ENCODE results near the gene CASZ1. TPM values are rescaled to one million over a fixed set of nuclear protein-coding genes. Genes with fewer than 3 reads are reported as not detected.

CASZ1 gene
- total and polyA plus RNA-seq, 12 donors = 2.5 to 35.2 (median 7.0) TPM

DNA sequence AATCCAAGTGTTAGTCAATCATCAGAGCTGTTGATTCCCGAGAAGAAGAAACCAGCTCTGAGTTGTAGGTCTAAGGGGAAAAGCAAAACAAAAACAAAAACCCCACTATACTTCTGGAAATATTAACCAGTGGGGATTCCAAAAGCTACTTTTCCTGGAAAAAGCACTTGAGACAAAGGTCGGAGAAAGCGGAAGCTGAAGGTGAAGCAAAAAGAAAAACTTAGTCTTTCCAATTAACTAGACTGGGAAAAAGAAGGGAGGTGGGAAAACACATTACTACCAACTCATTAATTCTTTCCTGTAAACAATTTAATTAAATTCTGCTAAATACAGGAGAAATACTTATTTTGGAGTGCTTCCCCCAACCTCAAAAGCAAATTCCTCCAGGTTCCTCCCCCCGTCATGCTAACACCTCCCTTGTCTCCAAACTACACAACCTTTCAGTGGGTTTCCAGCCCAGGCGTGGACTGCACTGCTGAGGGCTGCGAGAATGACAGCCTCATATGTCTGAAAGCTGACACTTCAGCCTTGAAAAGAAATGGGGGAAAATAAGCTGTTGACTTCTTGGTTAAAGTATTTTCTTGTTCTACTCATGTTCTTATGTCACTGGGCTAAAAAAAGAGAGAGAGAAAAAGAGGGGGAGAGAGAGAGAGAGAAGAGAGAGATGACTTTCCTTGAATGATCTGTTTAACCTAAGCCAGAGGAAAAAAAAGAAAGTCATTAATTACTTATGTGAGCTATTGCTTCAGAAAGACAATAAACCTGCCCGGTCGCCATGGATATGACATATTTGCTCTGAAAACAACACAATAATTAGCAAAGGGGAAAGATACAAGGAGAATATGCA lies 5.1 kb downstream of the CASZ1 start:
- TF ChIP-seq POLR2A (IDR thresholded peaks at IDR 0.05) = no peak
- TF ChIP-seq, protein P1, sequence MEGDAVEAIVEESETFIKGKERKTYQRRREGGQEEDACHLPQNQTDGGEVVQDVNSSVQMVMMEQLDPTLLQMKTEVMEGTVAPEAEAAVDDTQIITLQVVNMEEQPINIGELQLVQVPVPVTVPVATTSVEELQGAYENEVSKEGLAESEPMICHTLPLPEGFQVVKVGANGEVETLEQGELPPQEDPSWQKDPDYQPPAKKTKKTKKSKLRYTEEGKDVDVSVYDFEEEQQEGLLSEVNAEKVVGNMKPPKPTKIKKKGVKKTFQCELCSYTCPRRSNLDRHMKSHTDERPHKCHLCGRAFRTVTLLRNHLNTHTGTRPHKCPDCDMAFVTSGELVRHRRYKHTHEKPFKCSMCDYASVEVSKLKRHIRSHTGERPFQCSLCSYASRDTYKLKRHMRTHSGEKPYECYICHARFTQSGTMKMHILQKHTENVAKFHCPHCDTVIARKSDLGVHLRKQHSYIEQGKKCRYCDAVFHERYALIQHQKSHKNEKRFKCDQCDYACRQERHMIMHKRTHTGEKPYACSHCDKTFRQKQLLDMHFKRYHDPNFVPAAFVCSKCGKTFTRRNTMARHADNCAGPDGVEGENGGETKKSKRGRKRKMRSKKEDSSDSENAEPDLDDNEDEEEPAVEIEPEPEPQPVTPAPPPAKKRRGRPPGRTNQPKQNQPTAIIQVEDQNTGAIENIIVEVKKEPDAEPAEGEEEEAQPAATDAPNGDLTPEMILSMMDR (IDR thresholded peaks at IDR 0.05) = no peak
- Histone ChIP-seq H3K27ac (peak overlapping the region in 1 of 5 donors; percentile 50), H3K36me3 (replicated peaks in 1 of 2) (no peaks in the 10 kb centered on the region), H3K4me1 (replicated peaks in 1 of 2) (peaks cover 15 to 34% of the 10 kb centered on the region in 2 donors), H3K9me3 (replicated peaks in 1 of 3) (no peaks in the 10 kb centered on the region), H3K4me3 (no peak overlapping the region), H3K27me3 (no peaks in the 10 kb centered on the region)
- intact Hi-C loops (cut with DNase I) = loop anchor here (10.0 kb wide), 1 partner anchor 287 kb away; no protein-coding TSS in a partner anchor
- DNase-seq = no peak
- WGBS, 4 donors = 41 to 54% (median 48%) methylated on average over 8 of the region's 8 CpGs

DNA sequence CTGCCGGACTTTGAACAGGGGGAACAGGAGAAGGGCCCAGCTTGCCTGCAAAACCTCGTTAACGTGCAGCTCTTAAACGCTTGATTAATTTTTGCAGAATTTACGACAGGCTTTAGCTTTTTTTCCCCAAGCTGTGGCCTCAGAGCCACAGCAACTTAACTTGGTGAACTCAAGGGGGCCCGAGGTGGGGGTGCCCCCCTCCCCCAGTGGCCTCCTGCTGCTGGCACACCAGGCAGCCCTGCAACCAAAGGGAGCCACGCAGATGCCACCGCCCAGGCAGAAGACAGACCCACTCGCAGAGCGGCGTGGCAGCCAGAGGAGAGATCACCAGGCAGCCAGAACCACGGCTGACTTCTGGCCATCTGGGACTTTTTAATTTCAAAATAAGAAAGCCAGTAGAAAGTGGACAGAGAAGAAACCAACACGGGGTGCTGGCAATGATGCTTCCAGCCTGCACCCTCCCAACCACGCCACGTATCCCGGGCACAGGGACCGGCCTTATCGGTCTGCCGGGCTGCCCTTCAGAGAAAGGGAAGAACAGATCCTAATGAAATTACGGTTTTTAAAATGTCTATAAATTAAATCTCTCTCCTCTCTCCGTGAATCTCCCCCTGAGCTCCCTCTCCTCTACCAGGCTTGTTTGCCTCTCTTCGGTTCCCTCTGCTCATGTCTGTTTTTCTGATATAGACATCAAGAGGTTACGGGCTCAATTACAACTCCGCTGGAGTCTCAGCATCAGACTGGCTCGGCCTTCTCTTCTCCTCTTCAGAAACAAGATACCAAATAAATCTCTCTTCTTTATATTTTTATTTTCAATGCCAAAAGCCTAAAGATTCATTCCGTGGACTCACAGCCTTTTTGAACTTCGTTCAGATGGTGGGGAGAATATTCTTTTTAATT lies 6.4 kb downstream of the CASZ1 start:
- intact Hi-C loops (cut with DNase I) = loop anchor here (10.0 kb wide), 2 partner anchors 255 to 285 kb away; no protein-coding TSS in a partner anchor
- H3K27ac ChIP-seq = peak overlapping the region in 1 of 5 donors; percentile 50
- no peaks in the 10 kb centered on the region for H3K9me3 ChIP-seq (replicated peaks in 1 of 3)
- H3K27me3 ChIP-seq = no peaks in the 10 kb centered on the region
- TF ChIP-seq, protein P1 (IDR thresholded peaks at IDR 0.05) = no peak
- H3K4me1 ChIP-seq (replicated peaks in 1 of 2) = peaks cover 10 to 24% of the 10 kb centered on the region in 2 donors
- no peaks in the 10 kb centered on the region for H3K36me3 ChIP-seq (replicated peaks in 1 of 2)
- WGBS, 4 donors = 76 to 82% (median 77%) methylated on average over 25 to 27 of the region's 27 CpGs
- no peak overlapping the region for H3K4me3 ChIP-seq
- DNase-seq = peak in 1 of 7 donors; percentile 68

DNA sequence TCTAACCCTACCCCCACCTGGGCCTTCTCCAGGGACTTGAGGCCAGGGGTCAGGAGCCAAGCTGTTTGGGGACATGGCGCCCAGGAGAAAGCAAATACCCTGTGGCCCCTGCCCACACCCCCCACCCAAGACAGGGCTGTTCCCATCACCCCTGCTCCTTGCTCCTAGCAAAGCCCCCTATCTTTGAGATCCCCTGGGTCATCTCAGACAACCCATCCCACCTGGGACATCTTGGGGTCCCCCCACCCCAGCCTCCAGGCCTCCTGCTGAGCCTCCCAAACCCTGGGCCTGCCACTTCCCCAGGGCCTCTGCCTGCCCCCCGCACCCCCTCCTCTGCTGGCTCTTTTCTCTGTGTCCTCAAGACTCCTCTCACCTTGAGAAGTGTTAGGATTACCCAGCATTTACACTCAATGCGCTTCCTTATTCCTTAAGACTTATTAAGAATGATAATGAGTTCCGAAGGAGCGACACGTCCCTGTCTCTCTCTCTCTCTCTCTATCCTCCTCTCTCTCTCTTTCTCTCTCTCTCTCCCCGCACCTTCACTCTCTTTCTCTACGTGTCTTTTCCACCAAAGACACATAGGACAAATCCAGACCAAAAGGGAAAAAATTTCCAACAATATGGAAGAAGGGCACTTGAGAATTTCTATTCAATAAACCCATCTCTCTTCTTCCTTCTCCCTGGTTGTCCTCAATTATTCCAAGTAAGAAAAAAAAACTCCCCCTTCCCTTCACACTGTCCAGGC lies 7.2 kb downstream of the CASZ1 start:
- 74 to 84% (median 80%) methylated on average over 7 to 8 of the region's 8 CpGs for WGBS, 4 donors

More for the DNA sequence above, 7.2 kb downstream of the CASZ1 start:
- no peak overlapping the region for H3K4me3 ChIP-seq
- peak overlapping the region in 1 of 5 donors; percentile 50 for H3K27ac ChIP-seq
- intact Hi-C loops (cut with DNase I) = loop anchor here in 1 of 2 donors (10.0 kb wide), 1 partner anchor 254 kb away; no protein-coding TSS in a partner anchor
- DNase-seq = no peak
- H3K4me1 ChIP-seq (replicated peaks in 1 of 2) = peaks cover 6 to 21% of the 10 kb centered on the region in 2 donors
- H3K36me3 ChIP-seq (replicated peaks in 1 of 2) = no peaks in the 10 kb centered on the region
- no peaks in the 10 kb centered on the region for H3K27me3 ChIP-seq
- TF ChIP-seq POLR2A (IDR thresholded peaks at IDR 0.05) = no peak
- TF ChIP-seq, protein P1 (IDR thresholded peaks at IDR 0.05) = peak in 1 of 6 experiments; percentile 9
- no peaks in the 10 kb centered on the region for H3K9me3 ChIP-seq (replicated peaks in 1 of 3)

Measured in adrenal gland (tissue), 12 donors.